MM.1S (cell line): ENCODE data around the gene PEAR1.

Experiments
- CTCF ChIP-seq: fragments of 300-600 bp; sonication (generic); IDR thresholded peaks from 2 replicates; pipeline ENCODE4 v1.5.1; 2016; ENCODE audit warnings: antibody characterized with exemption, low read length, mixed read lengths
- EZH2phosphoT487 ChIP-seq: fragments of 300-600 bp; sonication (generic); IDR thresholded peaks from 2 replicates; pipeline ENCODE4 v1.6.1; 2018; ENCODE audit warnings: antibody characterized with exemption, low read length

- TF ChIP-seq CTCF = no peak
- no peak for TF ChIP-seq EZH2phosphoT487
Observed at GRCh38 chr1:156936721-156937220, 43.3 kb downstream of the PEAR1 start.
